Stimulated activated CD4-positive, alpha-beta T cell treated with anti-CD3 and anti-CD28 coated beads, Interleukin-2, amount 100 ng/mL, for 24 hours (primary cell): ENCODE results near the gene GNAQ.

Experiments used
- DNase-seq, 2 donors: peaks; one replicate each; pipeline ENCODE4 v3.0.0-alpha.2; 2020

Gene GNAQ

GRCh38 chr9:78031444-78031892, at the start of gene GNAQ:
Gene GNAQ (minus strand): TSS chr9:78031811. CDS start chr9:78031235, 576 bp downstream.
- DNase-seq: peak in 1 of 2 donors; percentile 47

GRCh38 chr9:78074385-78075291, 43.0 kb upstream of the GNAQ start:
- peak in 1 of 2 donors; percentile 3 for DNase-seq

GRCh38 chr9:78073722-78074121, 42.1 kb upstream of the GNAQ start:
- DNase-seq: no peak

GRCh38 chr9:78072586-78073199, 41.1 kb upstream of the GNAQ start:
- no peak for DNase-seq

- no peak for DNase-seq
These were observed 38.9 kb upstream of the GNAQ start for GRCh38 chr9:78070521-78070920.

- no peak for DNase-seq
These were observed 32.5 kb upstream of the GNAQ start for GRCh38 chr9:78064075-78064474.

- no peak for DNase-seq
These were observed 31.1 kb upstream of the GNAQ start for GRCh38 chr9:78062710-78063109.

- peak in 1 of 2 donors; percentile 44 for DNase-seq
These were observed 22.6 kb upstream of the GNAQ start for GRCh38 chr9:78054218-78054617.

- DNase-seq: no peak
These were observed 22.0 kb upstream of the GNAQ start for GRCh38 chr9:78053627-78054026.

GRCh38 chr9:78050421-78050820, 18.8 kb upstream of the GNAQ start:
- no peak for DNase-seq

- no peak for DNase-seq
These were observed 17.9 kb upstream of the GNAQ start for GRCh38 chr9:78049484-78049883.

- no peak for DNase-seq
These were observed 15.5 kb upstream of the GNAQ start for GRCh38 chr9:78047106-78047505.

GRCh38 chr9:78046112-78046511, 14.5 kb upstream of the GNAQ start:
- DNase-seq: no peak

- no peak for DNase-seq
These were observed 13.3 kb upstream of the GNAQ start for GRCh38 chr9:78044886-78045285.

GRCh38 chr9:78044189-78044588, 12.6 kb upstream of the GNAQ start:
- no peak for DNase-seq

GRCh38 chr9:78041971-78042370, 10.4 kb upstream of the GNAQ start:
- DNase-seq: no peak

GRCh38 chr9:78040726-78041125, 9.1 kb upstream of the GNAQ start:
- DNase-seq: no peak

GRCh38 chr9:78038620-78039300, 7.1 kb upstream of the GNAQ start:
- DNase-seq: no peak

GRCh38 chr9:78035383-78035993, 3.9 kb upstream of the GNAQ start:
- DNase-seq: peak; percentile 35 to 58

- DNase-seq: no peak
These were observed 2.3 kb upstream of the GNAQ start for GRCh38 chr9:78033870-78034269.

- no peak for DNase-seq
These were observed 1.3 kb upstream of the GNAQ start for GRCh38 chr9:78032730-78033457.
